T-helper 2 cell (primary cell): ENCODE results near the gene IFIT1.
"Not testable (repeated sequence)": the region's sequence is repeated elsewhere in the genome, so short reads cannot be mapped to it uniquely, and the experiment has no call there.

Experiments used
- DNase-seq, 5 experiments: peaks; one replicate each; pipeline versions ENCODE4 v3.0.0 to v3.0.0-alpha.2; 2012 to 2022

Gene IFIT1

DNA sequence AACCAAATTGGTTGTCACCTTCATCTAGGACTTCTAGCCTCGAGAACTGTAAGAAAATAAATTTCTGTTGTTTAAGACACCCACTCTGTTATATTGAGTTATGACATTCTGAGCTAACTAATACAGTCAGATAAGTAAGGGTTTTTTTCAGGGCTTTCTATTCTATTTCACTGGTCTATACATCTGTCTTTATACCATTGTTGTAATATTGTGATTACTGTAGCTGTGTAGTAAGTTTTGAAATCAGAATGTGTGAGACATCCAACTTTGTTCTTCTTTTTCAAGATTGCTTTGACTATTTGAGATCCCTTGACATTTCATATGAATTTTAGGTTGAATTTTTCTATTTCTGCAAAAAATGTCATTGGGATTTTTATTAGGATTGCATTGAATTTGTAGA, 7.5 kb downstream of the IFIT1 start:
- DNase-seq, result no peak

DNA sequence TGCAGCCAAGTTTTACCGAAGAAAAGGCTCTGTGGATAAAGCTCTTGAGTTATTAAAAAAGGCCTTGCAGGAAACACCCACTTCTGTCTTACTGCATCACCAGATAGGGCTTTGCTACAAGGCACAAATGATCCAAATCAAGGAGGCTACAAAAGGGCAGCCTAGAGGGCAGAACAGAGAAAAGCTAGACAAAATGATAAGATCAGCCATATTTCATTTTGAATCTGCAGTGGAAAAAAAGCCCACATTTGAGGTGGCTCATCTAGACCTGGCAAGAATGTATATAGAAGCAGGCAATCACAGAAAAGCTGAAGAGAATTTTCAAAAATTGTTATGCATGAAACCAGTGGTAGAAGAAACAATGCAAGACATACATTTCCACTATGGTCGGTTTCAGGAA, 10.6 kb downstream of the IFIT1 start:
- peak in 1 of 5 experiments; percentile 14 for DNase-seq

GRCh38 chr10:89404104-89405047, 12.0 kb downstream of the IFIT1 start:
- DNase-seq, result no peak

DNA sequence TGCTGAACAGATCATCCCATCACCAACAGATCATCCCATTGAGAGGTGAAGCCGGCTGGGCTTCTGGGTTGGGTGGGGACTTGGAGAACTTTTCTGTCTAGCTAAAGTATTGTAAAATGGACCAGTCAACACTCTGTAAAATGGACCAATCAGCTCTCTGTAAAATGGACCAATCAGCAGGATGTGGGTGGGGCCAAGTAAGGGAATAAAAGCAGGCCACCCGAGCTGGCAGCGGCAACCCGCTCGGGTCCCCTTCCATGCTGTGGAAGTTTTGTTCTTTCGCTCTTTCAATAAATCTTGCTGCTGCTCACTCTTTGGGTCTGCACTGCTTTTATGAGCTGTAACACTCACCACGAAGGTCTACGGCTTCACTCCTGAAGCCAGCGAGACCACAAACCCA, 13.8 kb downstream of the IFIT1 start:
- not testable (repeated sequence) for DNase-seq

- not testable (repeated sequence) for DNase-seq
These were observed 15.4 kb downstream of the IFIT1 start for GRCh38 chr10:89407792-89408191.

DNA sequence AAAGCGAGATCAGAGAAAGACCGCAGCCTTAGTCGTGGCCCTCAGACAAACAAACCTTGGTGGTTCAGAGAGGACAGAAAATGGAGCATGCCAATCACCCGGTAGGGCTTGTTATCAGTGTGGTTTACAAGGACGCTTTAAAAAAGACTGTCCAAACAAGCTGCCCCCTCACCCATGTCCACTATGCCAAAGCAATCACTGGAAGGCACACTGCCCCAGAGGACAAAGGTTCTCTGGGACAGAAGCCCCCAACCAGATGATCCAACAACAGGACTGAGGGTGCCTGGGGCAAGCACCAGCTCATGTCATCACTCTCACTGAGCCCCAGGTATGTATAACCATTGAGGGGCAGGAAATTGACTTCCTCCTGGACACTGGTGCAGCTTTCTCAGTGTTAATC, 16.9 kb downstream of the IFIT1 start:
- not testable (repeated sequence) for DNase-seq

DNA sequence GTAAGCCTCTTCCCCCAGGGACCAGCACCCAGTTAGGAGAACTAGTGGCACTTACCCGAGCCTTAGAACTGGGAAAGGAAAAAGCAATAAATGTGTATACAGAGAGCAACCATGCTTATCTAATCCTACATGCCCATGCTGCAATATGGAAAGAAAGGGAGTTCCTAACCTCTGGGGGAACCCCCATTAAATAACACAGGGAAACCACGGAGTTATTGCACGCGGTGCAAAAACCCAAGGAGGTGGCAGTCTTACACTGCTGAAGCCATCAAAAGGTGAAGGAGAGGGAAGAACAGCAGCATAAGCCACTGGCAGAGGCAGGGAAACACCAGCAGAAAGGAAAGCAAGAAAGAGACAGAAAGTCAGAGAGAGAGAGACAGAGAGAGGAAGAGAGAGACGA, 18.1 kb downstream of the IFIT1 start:
- not testable (repeated sequence) for DNase-seq

DNA sequence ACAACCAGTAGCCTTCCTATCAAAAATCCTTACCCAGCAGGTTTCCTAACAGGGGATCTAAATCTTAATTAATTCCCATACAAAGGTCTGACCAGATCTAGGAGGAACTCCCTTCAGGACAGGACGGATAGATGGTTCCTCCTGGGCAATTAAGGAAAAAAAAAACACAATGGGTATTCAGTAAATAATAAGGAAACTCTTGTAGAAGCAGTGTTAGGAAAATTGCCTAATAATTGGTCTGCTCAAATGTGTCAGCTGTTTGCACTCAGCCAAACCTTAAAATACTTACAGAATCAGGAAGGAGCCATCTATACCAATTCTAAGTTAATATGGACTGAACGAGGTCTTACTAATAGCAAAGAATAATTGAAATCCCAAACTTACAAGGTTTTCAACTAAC, 18.7 kb downstream of the IFIT1 start:
- not testable (repeated sequence) for DNase-seq

- peak in 1 of 5 experiments; percentile 41 for DNase-seq
These were observed 19.9 kb downstream of the IFIT1 start for GRCh38 chr10:89412276-89412675.

- DNase-seq, result no peak
These were observed 21.0 kb downstream of the IFIT1 start for GRCh38 chr10:89413398-89413912.

DNA sequence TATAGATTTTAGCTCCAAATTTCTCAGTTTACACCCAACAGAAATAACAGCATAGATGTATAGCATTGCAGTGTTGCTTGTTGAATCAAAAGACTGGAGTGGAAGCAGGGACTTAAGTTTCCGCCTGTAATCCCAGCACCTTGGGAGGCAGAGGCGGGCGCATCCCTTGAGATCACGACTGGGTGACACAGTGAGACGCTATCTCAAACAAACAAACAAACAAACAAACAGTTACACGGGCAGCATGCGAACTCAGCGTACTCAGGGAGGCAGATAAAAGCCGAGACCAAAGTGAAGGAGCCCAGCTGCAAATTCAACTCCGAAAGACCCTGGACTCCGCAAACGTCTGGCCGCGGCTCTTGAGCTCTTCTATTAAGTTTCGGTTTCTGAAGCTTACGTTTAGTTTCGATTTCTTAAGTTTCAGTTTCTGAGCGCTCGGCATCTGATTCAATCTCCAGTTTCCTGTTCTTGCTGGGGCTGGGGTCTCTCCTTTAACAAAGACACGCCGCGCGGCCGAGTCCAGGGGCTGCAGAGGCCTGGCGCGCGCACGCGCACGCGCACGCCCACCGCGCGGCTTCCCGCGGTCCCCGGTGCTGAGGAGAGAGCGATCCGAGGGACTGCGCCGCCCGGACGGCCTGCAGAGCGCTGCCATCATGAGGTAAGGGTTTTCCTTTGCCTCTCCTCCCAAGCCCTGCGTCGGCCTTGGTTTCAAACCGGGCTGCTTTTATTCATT, 21.9 kb downstream of the IFIT1 start, which contains the start of gene IFIT5:
Gene IFIT5 (plus strand): TSS at position 423 of the 733 bp plus-strand sequence. CDS start 231 bp downstream, at position 654.
- peak; percentile 38 to 86 (median 60) for DNase-seq

GRCh38 chr10:89414879-89415821, 22.7 kb downstream of the IFIT1 start:
- peak; percentile 5 to 51 (median 37) for DNase-seq

- no peak for DNase-seq
These were observed 24.0 kb downstream of the IFIT1 start for GRCh38 chr10:89416465-89416864.

- peak in 2 of 5 experiments; percentile 10 to 26 for DNase-seq
These were observed 27.1 kb downstream of the IFIT1 start for GRCh38 chr10:89419548-89419947.

DNA sequence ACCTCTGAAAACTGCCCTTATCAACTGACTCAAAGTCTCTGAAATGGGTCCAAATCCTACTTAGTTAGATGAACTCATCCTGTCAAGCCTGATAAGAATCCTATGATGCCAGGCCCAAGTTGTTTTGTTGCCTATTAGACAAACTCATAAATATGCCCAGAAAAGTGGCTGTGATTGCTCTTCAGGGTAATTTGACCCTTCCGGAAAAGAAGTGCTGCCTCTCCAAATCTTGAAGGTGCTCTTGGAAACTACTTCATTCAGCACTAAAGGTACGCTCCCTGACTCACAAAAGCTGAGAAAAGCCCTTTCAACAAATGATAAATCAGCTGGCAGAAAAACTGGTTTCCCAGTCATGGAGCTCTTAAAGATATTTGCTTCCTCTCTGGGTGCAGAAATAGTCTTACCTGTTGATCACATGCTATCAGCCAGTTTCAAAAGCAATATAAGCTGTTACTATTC, 28.6 kb downstream of the IFIT1 start:
- DNase-seq, result no peak

GRCh38 chr10:89425000-89425399, 32.6 kb downstream of the IFIT1 start:
- DNase-seq, result no peak

DNA sequence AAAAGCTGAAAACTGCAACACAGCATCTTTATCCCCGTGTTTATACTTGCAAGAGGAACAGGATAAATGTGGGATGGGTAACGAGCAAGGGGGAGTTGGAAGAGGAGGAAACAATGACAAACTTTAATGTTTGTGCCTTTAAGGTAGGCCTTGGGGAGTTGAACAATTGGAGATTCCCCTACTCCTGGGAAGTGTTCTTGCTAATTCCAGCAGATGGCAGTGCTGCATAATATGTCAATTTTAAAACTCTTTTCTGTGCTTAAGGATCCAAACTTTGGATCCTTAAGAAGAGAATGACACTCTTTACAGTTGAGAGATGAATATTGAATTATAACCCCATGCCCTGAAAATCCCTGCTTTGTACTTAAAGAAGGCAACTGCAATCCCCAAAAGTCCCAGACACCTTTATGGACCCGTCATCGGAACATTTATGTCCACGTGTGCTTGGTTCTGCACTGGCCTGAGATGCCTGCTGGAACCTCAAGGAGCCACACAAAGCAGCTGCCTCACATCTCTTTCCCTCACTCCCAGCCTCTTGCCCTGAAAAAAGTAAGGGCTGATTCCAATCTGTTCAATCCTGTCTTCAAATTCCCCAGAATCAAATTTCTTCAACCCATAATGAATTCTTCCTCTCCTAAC, 33.9 kb downstream of the IFIT1 start:
- peak in 1 of 5 experiments; percentile 37 for DNase-seq

- DNase-seq, result no peak
These were observed 35.2 kb downstream of the IFIT1 start for GRCh38 chr10:89427629-89428028.

DNA sequence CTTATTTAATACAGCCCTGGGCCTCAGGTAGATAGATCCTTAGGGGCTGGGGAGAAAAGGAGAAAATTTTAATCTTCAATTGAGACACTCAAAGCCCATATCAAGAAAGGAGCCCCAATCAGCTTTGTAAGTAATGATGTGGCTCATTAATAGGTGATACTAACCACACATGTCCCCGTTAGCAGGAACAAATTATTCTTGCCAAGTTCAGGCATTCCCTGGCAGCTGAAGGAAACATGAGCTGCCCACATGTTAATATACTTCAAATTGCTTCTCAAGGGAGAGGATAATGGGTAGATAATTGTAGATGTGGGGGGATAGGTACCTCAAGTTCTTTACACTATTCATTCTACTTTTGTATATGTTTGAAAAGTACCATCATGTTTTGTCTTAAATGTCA, 36.5 kb downstream of the IFIT1 start:
- no peak for DNase-seq

- no peak for DNase-seq
These were observed 39.6 kb downstream of the IFIT1 start for GRCh38 chr10:89431977-89432376.

- no peak for DNase-seq
These were observed 46.1 kb downstream of the IFIT1 start for GRCh38 chr10:89438525-89438924.
